GM12878 (cell line): Measurements from ENCODE around the gene DNAJB2.

Experiments
- CTCF ChIP-seq, 3 experiments: IDR thresholded peaks in 2 of 3; conservative IDR thresholded peaks in 1 of 3; 2 replicates each; pipeline ENCODE4 v1.5.1; 2011; ENCODE audit warnings: low read depth in 3 of 3, low read length in 3 of 3, mild to moderate bottlenecking in 3 of 3, control low read depth in 2 of 3, moderate library complexity in 2 of 3, inconsistent platforms in 1 of 3, mixed read lengths in 1 of 3; ENCODE audit not compliant: control insufficient read depth in 2 of 3, insufficient read depth in 1 of 3; ENCODE audit errors: extremely low read depth in 1 of 3
- FOXM1 ChIP-seq: IDR thresholded peaks from 2 replicates; pipeline ENCODE4 v1.6.1; 2012; ENCODE audit warnings: low read depth, mild to moderate bottlenecking, inconsistent platforms, low read length, moderate library complexity
- HDAC6 ChIP-seq: fragments of 200-600 bp; sonication (generic); IDR thresholded peaks from one replicate; pipeline ENCODE4 v1.8.0; 2017; ENCODE audit warnings: antibody characterized with exemption; ENCODE audit not compliant: unreplicated experiment
- POLR2A ChIP-seq: IDR thresholded peaks from 2 replicates; pipeline ENCODE4 v1.6.1; 2011; ENCODE audit warnings: low read depth, mild to moderate bottlenecking, low read length
- SKIL ChIP-seq: fragments of 450-650 bp; IDR thresholded peaks from 2 replicates; pipeline ENCODE4 v1.6.1; 2017; ENCODE audit warnings: mild to moderate bottlenecking, low read depth, inconsistent platforms; ENCODE audit not compliant: poor library complexity, severe bottlenecking
- ZBTB40 ChIP-seq: fragments of 450-650 bp; IDR thresholded peaks from 2 replicates; pipeline ENCODE4 v1.6.1; 2016; ENCODE audit warnings: mild to moderate bottlenecking, moderate library complexity, borderline replicate concordance

- TF ChIP-seq CTCF (IDR thresholded peaks at IDR 0.05 in 2 of 3, conservative IDR thresholded peaks at IDR 0.05 in 1 of 3; ENCODE audit: control insufficient read depth in 2 of 3, extremely low read depth in 1 of 3, insufficient read depth in 1 of 3, low read depth in 3 of 3, low read length in 3 of 3) (no peak), POLR2A (no peak), SKIL (no peak), HDAC6 (no peak), FOXM1 (no peak), ZBTB40 (no peak)
Measured at GRCh38 chr2:219304223-219304622, 25.1 kb downstream of the DNAJB2 start.
